Activated naive CD8-positive, alpha-beta T cell (primary cell): Measurements from ENCODE around the gene JAGN1.
"Not testable (repeated sequence)": the region's sequence is repeated elsewhere in the genome, so short reads cannot be mapped to it uniquely, and the experiment has no call there.

ENCODE experiments used
- H3K27ac Mint-ChIP-seq: one replicate; pipeline ENCODE4 v1.8.0; 2021; ENCODE audit warnings: mixed read lengths
- H3K27me3 Mint-ChIP-seq: one replicate; pipeline ENCODE4 v1.8.0; 2021; ENCODE audit warnings: mixed read lengths
- H3K36me3 Mint-ChIP-seq: one replicate; pipeline ENCODE4 v1.8.0; 2021; ENCODE audit warnings: mixed read lengths
- H3K4me1 Mint-ChIP-seq: one replicate; pipeline ENCODE4 v1.8.0; 2021; ENCODE audit warnings: low read depth, mixed read lengths
- H3K4me3 Mint-ChIP-seq: one replicate; pipeline ENCODE4 v1.8.0; 2021; ENCODE audit warnings: mild to moderate bottlenecking, mixed read lengths
- H3K9me3 Mint-ChIP-seq: one replicate; pipeline ENCODE4 v1.8.0; 2021; ENCODE audit warnings: low read depth, mixed read lengths

JAGN1 gene

DNA sequence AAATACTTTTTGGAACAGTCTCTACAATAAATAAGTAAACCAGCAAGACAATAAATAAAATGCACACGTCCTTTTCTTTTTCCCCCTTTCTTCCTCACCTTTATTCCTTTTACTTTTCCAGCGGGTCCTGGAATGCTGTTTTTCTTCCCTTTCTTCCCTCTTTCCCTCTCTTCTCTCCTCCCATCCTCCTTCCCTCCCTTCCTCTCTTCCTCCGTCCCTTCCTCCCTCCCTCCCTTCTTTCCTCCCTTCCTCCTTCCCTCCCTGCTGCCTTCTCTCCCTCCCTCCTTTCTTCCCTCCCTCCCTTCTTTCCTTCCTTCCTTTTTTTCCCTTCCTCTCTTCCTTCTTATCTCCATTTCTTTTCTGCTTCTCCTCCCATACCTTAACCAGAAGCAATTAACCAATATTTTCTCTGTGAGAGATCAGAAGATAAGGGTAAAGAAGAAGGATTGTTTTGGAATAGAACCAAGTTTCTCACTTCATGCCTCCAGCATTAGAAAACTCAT is 8.9 kb downstream of the JAGN1 start:
- no peaks in the 10 kb centered on the region for H3K27me3 Mint-ChIP-seq
- H3K9me3 Mint-ChIP-seq = peaks cover 3% of the 10 kb centered on the region
- peaks cover 49% of the 10 kb centered on the region for H3K4me1 Mint-ChIP-seq
- H3K27ac Mint-ChIP-seq = peak overlapping the region; percentile 67
- H3K4me3 Mint-ChIP-seq = no peak overlapping the region
- peaks cover 6% of the 10 kb centered on the region for H3K36me3 Mint-ChIP-seq

DNA sequence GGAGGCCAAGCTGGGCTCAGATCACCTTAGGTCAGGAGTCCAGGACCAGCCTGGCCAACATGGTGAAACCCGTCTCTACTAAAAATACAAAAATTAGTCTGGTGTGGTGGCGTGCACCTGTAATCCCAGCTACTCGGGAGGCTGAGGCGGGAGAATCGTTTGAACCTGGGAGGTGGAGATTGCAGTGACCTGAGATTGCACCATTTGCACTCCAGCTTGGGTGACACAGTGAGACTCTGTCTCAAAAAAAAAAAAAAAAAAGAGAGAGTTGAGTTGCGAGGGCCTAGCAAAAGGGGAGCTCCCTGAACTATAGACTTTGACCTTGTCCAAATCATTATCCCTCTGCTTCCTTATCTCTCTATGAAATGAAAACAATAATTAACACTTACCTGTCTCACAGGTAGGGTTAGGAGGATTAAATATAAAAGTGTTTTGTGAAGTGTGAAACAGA is 10.6 kb downstream of the JAGN1 start:
- not testable (repeated sequence) for H3K27ac Mint-ChIP-seq, H3K36me3 Mint-ChIP-seq, H3K4me3 Mint-ChIP-seq, H3K9me3 Mint-ChIP-seq, H3K27me3 Mint-ChIP-seq
- H3K4me1 Mint-ChIP-seq = peaks cover 37% of the 10 kb centered on the region

DNA sequence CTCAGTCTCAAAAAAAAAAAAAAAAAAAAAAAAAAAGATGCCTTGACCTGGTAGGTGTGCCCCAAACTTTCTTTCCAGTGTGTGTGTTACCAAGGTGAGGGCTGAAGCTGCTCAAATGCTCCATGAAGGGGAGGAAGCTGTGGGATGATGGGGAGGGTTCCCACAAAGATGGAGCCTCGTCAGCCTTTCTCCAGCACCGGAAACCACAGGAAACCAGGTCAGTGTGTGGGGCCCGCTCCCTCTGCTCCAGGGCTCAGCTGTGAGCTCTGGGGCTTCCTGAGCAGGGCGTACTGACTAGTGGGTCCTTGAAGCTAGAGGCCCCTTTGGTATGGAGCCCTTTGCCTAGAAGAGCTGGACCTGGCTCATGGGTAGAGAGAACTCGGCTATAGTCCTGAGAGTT is 11.6 kb downstream of the JAGN1 start:
- peaks cover 30% of the 10 kb centered on the region for H3K4me1 Mint-ChIP-seq
- H3K36me3 Mint-ChIP-seq = no peaks in the 10 kb centered on the region
- peak overlapping the region; percentile 65 for H3K4me3 Mint-ChIP-seq

DNA sequence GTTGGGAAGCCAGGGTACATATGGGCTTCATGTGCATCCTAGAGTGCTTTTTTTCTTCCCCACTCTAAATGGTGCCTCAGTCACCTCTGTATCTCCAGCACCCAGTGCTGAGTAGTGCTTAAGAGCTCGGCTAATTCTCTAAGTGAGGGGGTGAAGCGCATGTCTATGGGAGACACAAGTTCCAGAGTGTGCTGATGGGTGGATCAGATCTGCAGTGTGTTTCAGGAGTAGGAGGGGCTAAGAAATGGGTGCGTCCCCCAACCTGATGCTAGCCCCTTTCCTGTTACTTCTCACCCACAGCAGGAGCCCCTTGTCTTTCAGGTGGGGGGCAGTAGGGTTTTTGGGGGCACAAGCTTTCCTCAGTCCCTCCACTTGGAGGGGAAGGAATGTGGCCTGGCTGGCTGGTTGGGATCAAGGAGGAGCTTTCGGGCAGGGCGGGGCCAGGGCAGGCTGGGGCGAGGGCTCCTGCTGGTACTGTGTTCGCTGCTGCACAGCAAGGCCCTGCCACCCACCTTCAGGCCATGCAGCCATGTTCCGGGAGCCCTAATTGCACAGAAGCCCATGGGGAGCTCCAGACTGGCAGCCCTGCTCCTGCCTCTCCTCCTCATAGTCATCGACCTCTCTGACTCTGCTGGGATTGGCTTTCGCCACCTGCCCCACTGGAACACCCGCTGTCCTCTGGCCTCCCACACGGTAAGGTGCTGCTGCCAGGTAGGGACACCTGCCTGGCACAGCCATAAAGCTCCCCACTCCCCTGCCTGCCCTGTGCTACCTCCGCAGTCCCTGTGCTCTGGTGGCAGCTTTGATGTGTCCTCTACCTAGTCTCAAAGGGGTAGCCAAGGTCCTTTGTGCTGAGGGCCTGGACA is 12.2 kb downstream of the JAGN1 start, which contains the start of gene IL17RE:
IL17RE (plus strand) TSS at position 477 of the 866 bp plus-strand sequence; CDS start at position 562, 85 bp downstream.
- Mint-ChIP-seq H3K27ac (no peak within 1 kb of the TSS), H3K36me3 (no peaks in the 10 kb centered on the region), H3K9me3 (no peaks in the 10 kb centered on the region), H3K4me3 (peak within 1 kb of the TSS; percentile 65), H3K27me3 (no peaks in the 10 kb centered on the region), H3K4me1 (peaks cover 28% of the 10 kb centered on the region)

More for the DNA sequence above, 11.6 kb downstream of the JAGN1 start:
- Mint-ChIP-seq H3K27ac (no peak overlapping the region), H3K27me3 (no peaks in the 10 kb centered on the region), H3K9me3 (no peaks in the 10 kb centered on the region)

DNA sequence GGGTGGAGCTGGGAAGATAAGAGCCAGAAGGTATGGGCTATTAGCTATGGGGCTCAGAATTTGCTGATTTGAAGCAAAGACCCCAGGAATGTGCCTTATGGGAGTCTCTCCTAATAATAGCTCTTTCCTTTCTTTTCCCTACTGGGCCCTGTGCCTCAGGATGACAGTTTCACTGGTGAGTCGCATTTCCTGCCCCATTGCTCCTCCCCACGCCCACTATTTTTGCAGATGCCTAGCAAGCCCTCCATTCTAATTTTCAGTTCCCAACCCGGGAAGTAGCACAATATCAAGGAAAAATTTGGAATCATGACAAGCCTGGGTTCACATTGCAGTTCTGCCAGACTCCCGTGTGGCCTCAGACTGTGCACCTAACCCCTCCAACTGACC is 12.8 kb downstream of the JAGN1 start:
- H3K27me3 Mint-ChIP-seq = no peaks in the 10 kb centered on the region

DNA sequence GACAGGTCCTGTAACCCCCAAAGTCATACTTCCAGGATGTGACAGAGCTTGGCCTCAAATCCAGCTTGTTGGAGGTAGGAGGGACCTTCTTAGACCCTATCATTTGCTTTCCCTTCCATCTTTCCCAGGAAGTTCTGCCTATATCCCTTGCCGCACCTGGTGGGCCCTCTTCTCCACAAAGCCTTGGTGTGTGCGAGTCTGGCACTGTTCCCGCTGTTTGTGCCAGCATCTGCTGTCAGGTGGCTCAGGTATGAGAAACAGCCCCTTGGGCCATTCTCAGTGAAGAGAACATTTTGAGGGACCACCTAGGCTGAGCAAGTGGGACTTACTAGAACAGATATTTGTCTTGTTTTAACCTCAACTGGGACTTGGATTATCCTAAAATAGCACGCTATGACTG is 13.5 kb downstream of the JAGN1 start:
- Mint-ChIP-seq H3K9me3 (no peaks in the 10 kb centered on the region), H3K4me3 (no peak overlapping the region), H3K36me3 (no peaks in the 10 kb centered on the region), H3K4me1 (peaks cover 22% of the 10 kb centered on the region), H3K27me3 (no peaks in the 10 kb centered on the region), H3K27ac (no peak overlapping the region)

More for the DNA sequence above, 12.8 kb downstream of the JAGN1 start:
- Mint-ChIP-seq H3K36me3 (no peaks in the 10 kb centered on the region), H3K9me3 (no peaks in the 10 kb centered on the region), H3K4me1 (peaks cover 25% of the 10 kb centered on the region), H3K27ac (no peak overlapping the region), H3K4me3 (peak overlapping the region; percentile 32)

DNA sequence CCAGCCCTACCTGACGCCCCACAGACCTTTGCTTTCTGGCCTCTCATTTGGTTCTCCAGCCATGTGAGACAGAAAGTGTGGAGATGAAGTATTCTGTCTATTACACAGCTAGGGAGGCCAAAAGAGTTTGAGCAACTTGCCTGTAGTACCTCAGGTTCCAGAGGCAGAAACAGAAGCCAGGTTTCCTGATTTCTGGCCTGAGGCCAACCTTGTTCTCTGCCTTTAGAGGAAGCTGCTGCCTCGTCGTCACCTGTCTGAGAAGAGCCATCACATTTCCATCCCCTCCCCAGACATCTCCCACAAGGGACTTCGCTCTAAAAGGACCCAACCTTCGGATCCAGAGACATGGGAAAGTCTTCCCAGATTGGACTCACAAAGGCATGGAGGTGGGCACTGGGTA is 16.1 kb downstream of the JAGN1 start:
- no peak overlapping the region for H3K27ac Mint-ChIP-seq
- H3K4me1 Mint-ChIP-seq = peaks cover 20% of the 10 kb centered on the region
- H3K27me3 Mint-ChIP-seq = no peaks in the 10 kb centered on the region
- H3K4me3 Mint-ChIP-seq = no peak overlapping the region
- no peaks in the 10 kb centered on the region for H3K36me3 Mint-ChIP-seq
- no peaks in the 10 kb centered on the region for H3K9me3 Mint-ChIP-seq

DNA sequence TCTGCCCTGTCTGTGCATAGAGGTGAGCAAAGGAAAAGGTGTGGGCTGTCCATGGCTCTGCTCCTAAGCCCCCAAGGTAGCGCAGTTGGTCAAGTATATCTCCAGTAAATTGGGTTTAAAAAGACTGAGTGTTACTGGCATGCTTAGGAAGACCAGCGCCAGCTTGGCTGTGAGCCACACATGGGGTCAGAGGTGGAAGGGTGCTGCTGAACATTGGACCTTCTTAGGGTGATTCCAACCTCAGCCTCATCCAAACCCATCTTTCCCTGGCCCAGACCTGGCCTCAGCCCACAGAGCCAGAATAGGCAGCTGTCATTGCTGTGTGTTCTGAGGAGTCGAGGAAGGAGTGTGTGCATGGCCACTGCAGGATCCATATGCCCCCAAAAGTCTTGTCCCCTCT is 17.9 kb downstream of the JAGN1 start:
- H3K9me3 Mint-ChIP-seq = no peaks in the 10 kb centered on the region
- H3K4me1 Mint-ChIP-seq = peaks cover 12% of the 10 kb centered on the region
- peaks cover 2% of the 10 kb centered on the region for H3K27me3 Mint-ChIP-seq

DNA sequence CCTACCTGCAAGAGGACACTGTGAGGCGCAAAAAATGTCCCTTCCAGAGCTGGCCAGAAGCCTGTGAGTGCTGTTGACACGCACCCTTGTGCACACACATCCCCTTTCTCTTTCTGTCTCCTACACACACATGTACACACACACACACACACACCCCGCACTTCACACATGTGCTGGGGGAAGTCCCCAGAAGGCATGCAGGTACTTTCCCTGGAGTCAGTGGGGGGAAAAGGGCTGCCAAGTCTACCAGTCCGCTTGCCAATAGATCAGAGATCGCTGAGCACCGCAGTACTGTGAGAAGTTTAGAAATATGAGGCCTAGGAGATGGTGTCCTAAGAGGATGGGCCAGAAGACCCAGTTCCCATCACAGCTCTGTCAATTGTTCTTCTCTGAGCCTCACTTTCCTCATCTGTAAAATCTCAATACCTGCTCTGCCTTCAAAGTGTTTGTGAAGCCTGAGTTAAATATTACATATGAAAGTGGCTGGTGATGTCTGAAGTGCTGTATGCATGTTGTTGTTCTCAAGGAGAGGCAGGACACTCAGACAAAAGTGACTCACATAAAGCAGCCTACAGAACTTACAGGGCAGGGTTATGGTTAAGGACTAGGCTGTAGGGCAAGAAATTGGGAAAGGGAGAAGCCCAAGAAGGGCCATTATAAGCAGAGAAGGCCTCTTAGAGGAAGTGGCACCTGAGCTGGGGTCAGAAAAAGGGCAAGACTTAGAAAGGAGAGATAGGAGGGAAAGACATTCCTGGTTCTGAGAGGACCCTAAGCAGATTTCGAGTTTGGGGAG is 19.0 kb downstream of the JAGN1 start:
- Mint-ChIP-seq H3K9me3 (no peaks in the 10 kb centered on the region), H3K27ac (no peak overlapping the region), H3K4me3 (no peak overlapping the region), H3K36me3 (peaks cover 2% of the 10 kb centered on the region), H3K4me1 (peaks cover 8% of the 10 kb centered on the region), H3K27me3 (peaks cover 2% of the 10 kb centered on the region)

More for the DNA sequence above, 17.9 kb downstream of the JAGN1 start:
- H3K36me3 Mint-ChIP-seq = peaks cover 2% of the 10 kb centered on the region
- H3K4me3 Mint-ChIP-seq = no peak overlapping the region
- no peak overlapping the region for H3K27ac Mint-ChIP-seq

DNA sequence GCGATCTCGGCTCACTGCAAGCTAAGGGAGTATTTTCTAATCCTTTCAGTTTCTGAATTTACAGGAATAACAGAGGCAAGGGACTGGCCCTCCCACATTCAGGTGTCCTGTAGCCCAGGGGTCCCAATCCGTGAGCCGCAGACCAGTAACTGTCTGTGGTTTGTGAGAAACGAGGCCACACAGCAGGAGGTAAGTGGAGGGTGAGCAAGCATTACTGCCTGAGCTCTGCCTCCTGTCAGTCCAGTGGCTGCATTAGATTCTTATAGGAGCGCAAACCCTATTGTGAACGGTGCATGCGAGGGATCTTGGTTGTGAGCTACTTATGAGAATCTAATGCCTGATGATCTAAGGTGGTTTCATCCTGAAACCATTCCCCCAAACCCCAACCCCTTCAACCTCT is 21.5 kb downstream of the JAGN1 start:
- Mint-ChIP-seq H3K27me3 (peaks cover 2% of the 10 kb centered on the region), H3K27ac (no peak overlapping the region), H3K36me3 (peaks cover 2% of the 10 kb centered on the region), H3K4me3 (no peak overlapping the region), H3K9me3 (no peaks in the 10 kb centered on the region), H3K4me1 (peaks cover 17% of the 10 kb centered on the region)

DNA sequence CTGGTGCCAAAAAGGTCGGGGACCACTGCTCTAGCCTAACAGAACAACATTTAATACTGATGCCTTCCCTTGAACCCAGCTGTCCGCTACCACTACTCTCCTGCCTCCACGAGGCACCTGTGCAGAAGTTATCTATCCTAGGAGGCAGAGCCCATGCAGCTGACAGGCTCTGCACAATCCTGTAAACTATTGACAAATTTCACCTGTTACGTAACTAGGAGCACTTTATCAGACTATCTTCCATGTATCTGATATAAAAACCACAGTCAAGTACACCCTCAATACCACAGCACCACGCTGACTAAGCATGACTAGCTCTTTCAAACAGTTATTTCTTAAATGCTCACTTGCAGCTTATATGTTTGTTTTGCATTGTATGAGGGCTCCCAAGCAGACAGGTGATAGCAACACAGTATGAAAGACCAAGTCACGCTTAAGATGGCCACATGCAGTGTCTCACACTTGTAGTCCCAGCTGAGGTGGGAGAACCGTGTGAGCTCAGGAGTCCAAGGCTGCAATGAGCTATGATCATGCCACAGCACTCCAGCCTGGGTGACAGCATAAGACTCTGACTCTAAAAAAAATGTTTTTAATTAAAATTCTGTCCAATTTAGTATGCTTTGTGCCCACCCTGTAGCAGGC is 22.0 kb downstream of the JAGN1 start:
- Mint-ChIP-seq H3K27me3 (peaks cover 2% of the 10 kb centered on the region), H3K27ac (no peak overlapping the region), H3K4me3 (peak overlapping the region; percentile 27), H3K36me3 (peaks cover 2% of the 10 kb centered on the region), H3K9me3 (no peaks in the 10 kb centered on the region), H3K4me1 (peaks cover 17% of the 10 kb centered on the region)

DNA sequence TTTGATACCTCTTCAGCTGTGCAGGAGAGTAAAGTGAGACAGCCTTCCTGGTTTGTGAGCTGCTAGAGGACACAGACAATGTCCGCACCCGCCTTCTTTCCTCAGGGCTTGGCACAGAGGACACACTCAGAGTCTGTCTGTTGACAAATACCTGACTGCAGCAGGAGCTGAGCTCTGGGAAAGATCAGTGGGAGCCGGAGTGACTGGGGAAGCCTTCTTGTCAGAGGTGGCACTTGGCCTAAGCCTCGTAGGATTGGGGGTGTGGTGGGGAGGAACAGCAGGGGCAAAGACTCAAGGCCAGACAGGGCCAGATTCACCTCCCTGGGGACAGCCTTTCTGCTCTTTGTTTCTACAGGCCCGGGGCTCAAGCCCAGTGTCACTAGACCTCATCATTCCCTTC is 23.2 kb downstream of the JAGN1 start:
- Mint-ChIP-seq H3K27me3 (peaks cover 2% of the 10 kb centered on the region), H3K9me3 (no peaks in the 10 kb centered on the region), H3K36me3 (peaks cover 2% of the 10 kb centered on the region), H3K27ac (no peak overlapping the region), H3K4me3 (no peak overlapping the region), H3K4me1 (peaks cover 17% of the 10 kb centered on the region)

DNA sequence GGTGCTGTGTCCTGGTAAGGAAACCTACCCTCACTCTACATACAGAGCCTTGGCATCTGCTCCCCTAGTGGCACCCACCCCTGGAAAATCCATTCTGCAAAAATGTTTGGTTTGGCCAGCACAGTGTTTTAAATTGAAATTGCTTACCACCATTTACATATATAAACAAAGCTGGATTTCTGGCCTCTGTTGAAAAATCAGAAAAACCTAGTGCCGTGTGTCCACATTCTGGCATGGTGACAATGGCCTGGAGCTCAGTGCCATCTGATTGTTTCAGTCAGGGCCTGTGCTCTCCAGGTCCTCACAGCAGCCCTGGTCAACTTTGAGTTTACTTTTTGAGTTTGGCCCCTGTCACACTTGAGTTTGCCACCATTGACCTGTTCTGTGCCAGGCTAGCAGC is 23.6 kb downstream of the JAGN1 start:
- Mint-ChIP-seq H3K4me3 (no peak overlapping the region), H3K27me3 (peaks cover 2% of the 10 kb centered on the region)

DNA sequence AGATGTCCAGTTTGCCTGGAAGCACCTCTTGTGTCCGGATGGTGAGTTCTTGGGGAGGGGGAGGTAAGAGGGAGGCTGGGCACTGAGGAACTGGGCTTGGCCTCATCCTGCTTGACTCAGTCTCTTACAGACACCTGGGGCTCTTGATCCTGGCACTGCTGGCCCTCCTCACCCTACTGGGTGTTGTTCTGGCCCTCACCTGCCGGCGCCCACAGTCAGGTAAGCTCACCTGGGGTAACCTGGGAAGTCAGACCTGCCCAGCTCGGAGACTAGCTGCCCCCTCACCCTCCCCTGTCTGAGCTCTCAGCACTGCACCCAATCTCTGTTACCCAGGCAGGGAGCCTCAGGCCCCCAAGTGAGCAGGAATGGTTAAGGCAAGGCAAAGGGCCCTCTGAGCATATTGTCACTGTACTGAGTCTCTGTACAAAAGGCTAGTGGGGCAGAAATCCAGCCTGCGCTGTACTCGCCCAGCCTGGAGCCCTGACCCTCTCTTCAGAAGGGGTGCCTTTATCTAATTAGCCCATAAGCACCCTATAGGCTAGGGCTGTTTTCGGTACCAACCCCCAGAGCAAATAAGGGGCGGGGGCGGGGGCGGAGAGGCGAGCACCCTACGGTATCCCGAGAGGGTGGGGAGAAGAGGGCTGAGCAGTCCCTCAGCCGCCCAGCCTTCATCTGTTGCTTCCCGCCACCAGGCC is 24.3 kb downstream of the JAGN1 start:
- Mint-ChIP-seq H3K9me3 (no peaks in the 10 kb centered on the region), H3K4me1 (peaks cover 14% of the 10 kb centered on the region), H3K4me3 (peak overlapping the region; percentile 40), H3K36me3 (peaks cover 2% of the 10 kb centered on the region), H3K27me3 (peaks cover 2% of the 10 kb centered on the region), H3K27ac (no peak overlapping the region)

More for the DNA sequence above, 23.6 kb downstream of the JAGN1 start:
- H3K4me1 Mint-ChIP-seq = peaks cover 17% of the 10 kb centered on the region
- no peak overlapping the region for H3K27ac Mint-ChIP-seq
- H3K36me3 Mint-ChIP-seq = peaks cover 2% of the 10 kb centered on the region
- no peaks in the 10 kb centered on the region for H3K9me3 Mint-ChIP-seq
